ENCODE results near the gene LGALS12. TPM values are rescaled to one million over a fixed set of nuclear protein-coding genes. Genes with fewer than 3 reads are reported as not detected.
A peak's percentile ranks its signal among the peaks of the same experiment; 100 is the strongest.

LGALS12 gene
- total RNA-seq, 2 experiments from 2014 or later: not detected

DNA sequence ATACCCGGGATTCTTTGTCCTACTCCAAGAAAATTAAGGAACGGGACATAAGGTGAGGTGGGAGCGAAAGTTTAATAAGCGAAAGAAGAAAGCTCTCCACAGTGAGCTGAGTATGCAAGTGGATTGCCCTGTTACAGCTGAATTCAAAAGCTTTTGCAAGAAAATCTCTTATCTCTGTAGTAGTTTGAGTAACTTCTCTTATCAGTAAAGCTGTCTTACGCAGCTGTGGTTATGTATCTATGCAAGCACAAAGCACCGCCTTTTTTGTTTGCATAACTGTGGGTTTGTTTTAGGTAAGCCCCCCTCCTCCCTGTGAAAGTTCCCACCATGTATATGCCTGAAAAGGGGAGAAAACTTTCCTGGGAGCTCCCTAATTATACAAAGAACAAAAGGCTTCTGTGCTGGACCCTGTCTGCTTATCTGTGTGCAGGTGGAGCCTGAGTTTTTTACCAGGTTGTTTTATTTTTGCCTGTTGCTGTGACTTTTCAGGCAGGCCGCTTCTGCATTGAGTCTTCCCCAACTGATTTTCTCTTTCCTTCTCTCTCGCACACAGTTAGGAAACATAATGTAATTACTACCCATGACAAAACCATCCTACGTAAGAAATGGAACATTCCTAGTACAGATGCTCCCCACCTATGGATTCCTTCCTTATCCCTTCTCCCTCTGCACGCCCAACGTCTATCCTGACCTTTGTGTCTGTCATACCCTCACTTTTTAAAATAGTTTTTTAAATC, 14.1 kb upstream of the LGALS12 start:
- no peak for ATAC-seq (ENCODE audit: low read depth)
- POLR2A ChIA-PET: interaction anchor here (0.6 kb wide), 1 partner anchor 193 kb away, joined by 4 read pairs; no protein-coding TSS in a partner anchor
- peak overlapping the region; percentile 61 for H3K4me3 Mint-ChIP-seq
- H3K27me3 Mint-ChIP-seq: peaks cover 51% of the 10 kb centered on the region
- peaks cover 1% of the 10 kb centered on the region for H3K36me3 Mint-ChIP-seq
- H3K4me1 Mint-ChIP-seq: peaks cover 4% of the 10 kb centered on the region
- no peak overlapping the region for H3K27ac Mint-ChIP-seq
- H3K9me3 Mint-ChIP-seq: peaks cover 2% of the 10 kb centered on the region
- no peak for DNase-seq

DNA sequence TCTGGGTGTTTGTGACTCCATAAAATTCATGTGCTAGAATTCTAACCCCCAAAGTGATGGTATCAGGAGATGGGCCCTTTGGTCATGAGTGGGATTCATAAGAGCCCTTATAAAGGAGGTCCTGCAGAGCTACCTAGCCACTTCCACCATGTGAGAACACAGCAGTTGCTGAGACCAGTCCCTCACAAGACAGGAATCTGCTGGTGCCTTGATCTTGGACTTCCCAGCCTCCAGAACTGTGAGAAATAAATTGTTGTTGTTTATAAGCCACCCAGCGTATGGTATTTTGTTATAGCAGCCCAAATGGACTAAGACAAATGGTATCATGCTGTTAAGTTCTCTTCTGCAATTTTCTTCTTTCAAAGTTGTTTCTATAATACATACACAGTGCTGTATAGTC, 13.4 kb upstream of the LGALS12 start:
- H3K4me1 Mint-ChIP-seq: peaks cover 4% of the 10 kb centered on the region
- DNase-seq (no peak), ATAC-seq (ENCODE audit: low read depth) (no peak)
- H3K9me3 Mint-ChIP-seq: peaks cover 2% of the 10 kb centered on the region
- H3K27ac Mint-ChIP-seq: no peak overlapping the region
- peaks cover 1% of the 10 kb centered on the region for H3K36me3 Mint-ChIP-seq
- H3K27me3 Mint-ChIP-seq: peaks cover 53% of the 10 kb centered on the region
- H3K4me3 Mint-ChIP-seq: no peak overlapping the region
- POLR2A ChIA-PET: no interaction called here

DNA sequence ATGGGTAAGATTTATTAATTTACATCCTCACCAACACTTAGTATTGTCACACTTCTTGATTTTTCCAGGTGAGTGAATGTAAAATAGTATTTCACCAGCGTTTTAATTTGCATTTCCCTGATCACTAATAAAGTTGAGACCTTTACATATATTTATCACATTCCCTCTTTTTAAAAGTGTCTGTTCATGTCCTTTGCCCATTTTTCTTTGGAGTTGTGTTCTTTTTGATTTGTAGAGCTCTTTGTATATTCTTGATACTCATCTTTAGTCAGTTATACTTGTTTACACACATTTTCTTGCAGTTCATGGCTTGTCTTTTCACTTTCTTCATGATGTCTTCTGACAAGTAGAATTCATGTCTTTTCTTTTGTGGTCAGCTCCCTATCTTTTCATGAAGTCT, 12.8 kb upstream of the LGALS12 start:
- DNase-seq (no peak), ATAC-seq (ENCODE audit: low read depth) (no peak)
- H3K4me3 Mint-ChIP-seq: no peak overlapping the region
- peaks cover 1% of the 10 kb centered on the region for H3K36me3 Mint-ChIP-seq
- peaks cover 2% of the 10 kb centered on the region for H3K9me3 Mint-ChIP-seq
- H3K4me1 Mint-ChIP-seq: peaks cover 4% of the 10 kb centered on the region
- no peak overlapping the region for H3K27ac Mint-ChIP-seq
- H3K27me3 Mint-ChIP-seq: peaks cover 49% of the 10 kb centered on the region
- POLR2A ChIA-PET: no interaction called here

DNA sequence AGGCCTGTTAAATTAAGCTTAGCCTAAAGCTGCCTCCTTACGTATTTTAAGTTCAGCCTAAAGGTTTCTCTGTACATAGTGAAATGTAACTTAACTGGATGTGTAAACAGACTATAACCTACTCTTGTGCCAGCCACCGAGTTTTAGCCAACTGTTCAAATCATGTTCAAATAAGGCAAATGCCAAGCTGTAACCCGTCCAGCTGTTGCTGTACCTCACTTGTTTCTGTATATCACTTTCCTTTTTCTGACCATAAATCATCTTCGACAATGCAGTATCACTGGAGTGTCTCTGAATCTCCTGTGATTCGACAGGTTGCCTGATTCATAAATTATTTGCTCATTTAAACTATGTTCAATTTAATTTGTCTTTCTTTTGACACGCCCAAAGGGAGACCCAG, 10.9 kb upstream of the LGALS12 start:
- Mint-ChIP-seq H3K36me3 (peaks cover 4% of the 10 kb centered on the region), H3K27me3 (peaks cover 43% of the 10 kb centered on the region), H3K4me1 (peaks cover 4% of the 10 kb centered on the region), H3K9me3 (peaks cover 9% of the 10 kb centered on the region), H3K4me3 (no peak overlapping the region), H3K27ac (no peak overlapping the region)
- ATAC-seq (ENCODE audit: low read depth): no peak
- DNase-seq: no peak
- POLR2A ChIA-PET: no interaction called here

DNA sequence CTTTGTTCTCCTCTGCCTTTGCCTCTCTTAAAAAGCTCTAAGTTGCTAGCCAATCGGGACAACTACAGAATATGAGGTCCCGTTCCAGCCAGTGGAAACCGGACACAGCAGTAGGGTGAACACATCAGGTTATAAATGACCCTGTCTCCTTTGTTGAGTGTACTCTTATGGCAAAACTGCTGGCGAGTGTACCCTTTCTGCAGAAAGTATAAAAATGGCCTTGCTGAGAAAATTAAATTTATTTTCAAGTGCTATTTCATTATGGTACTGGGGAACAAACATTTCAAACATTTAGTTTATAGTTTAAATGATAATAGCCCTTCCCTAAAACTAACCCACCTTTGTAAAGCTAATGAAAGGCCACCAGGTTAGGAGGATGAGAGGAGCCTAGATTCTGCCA, 6.0 kb upstream of the LGALS12 start:
- POLR2A ChIA-PET: no interaction called here
- Mint-ChIP-seq H3K27me3 (peaks cover 12% of the 10 kb centered on the region), H3K4me3 (no peak overlapping the region), H3K36me3 (peaks cover 12% of the 10 kb centered on the region), H3K4me1 (peaks cover 7% of the 10 kb centered on the region), H3K27ac (no peak overlapping the region), H3K9me3 (peaks cover 17% of the 10 kb centered on the region)
- no peak for DNase-seq
- ATAC-seq (ENCODE audit: low read depth): no peak

DNA sequence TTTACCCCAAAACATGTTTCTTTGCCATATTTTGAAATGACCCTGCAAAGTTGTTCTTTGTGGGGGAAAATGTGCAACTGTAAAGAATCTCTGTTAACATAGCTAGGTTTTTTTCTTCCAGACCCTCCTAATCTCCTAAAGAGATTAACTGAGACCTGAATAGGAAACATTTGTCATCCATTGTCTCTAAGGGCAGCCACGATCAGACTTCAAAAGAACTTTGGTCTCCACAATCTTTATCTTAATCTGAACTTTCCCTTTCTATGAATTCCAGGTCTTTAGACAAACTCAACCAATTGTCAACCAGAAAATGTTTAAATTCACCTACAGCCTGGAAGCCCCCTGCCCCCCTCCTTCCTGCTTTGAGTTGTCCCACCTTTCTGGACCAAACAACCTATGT, 4.6 kb upstream of the LGALS12 start:
- H3K4me3 Mint-ChIP-seq: no peak overlapping the region
- POLR2A ChIA-PET: interaction anchor here (0.7 kb wide), 1 partner anchor 679 kb away, joined by 3 read pairs; no protein-coding TSS in a partner anchor
- peaks cover 12% of the 10 kb centered on the region for H3K36me3 Mint-ChIP-seq
- H3K4me1 Mint-ChIP-seq: peaks cover 9% of the 10 kb centered on the region
- peaks cover 9% of the 10 kb centered on the region for H3K27me3 Mint-ChIP-seq
- DNase-seq (no peak), ATAC-seq (ENCODE audit: low read depth) (no peak)
- peaks cover 17% of the 10 kb centered on the region for H3K9me3 Mint-ChIP-seq
- H3K27ac Mint-ChIP-seq: no peak overlapping the region

DNA sequence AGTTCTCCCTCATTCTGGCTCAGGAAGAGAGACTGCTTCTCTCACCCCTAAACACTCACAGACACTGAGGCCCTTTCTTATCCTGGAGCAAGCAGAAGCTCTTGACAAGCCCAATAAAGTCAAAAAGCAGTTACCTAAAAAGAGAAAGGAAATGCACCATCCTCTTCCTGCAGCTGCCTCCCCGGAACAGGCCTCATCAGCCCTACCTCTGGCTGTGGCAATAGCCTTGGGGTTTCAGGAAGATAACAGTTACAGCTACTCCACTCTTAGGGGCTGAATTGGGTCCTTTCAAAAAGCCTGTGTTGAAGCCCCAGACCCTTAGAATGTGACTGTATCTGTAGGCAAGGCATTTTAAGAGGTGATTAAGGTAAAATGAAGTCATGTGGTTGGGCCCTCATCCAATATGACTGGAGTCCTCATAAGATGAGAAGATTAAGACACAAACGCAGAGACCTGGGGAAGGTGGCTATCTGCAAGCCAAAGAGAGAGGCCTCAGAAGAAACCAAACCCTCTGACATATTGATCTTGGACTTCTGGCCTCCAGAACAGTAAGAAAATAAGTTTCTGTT, 3.5 kb upstream of the LGALS12 start:
- Mint-ChIP-seq H3K4me1 (peaks cover 9% of the 10 kb centered on the region), H3K4me3 (no peak overlapping the region), H3K9me3 (peaks cover 17% of the 10 kb centered on the region), H3K27ac (no peak overlapping the region), H3K27me3 (peaks cover 7% of the 10 kb centered on the region), H3K36me3 (peaks cover 12% of the 10 kb centered on the region)
- POLR2A ChIA-PET: interaction anchor here (0.6 kb wide), 1 partner anchor 72 kb away, joined by 3 read pairs; no protein-coding TSS in a partner anchor
- no peak for DNase-seq
- no peak for ATAC-seq (ENCODE audit: low read depth)

DNA sequence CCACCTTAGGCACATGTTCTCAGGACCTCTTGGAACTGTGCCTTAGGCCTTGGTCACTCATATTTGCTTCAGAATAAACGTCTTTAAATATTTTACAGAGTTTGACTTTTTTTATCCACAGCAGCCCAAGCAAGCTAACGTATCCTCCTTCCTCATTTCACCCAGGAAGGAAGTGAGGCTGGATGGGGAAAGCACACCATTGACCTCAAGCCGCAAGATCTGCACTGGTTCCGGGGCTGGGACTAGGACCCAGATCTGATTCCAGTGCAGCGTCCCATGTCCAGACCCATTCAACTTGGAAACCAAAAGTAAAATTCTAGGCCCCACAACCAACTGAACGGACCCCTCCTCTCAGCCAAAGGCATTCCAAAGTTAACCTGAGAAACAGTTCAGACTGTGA, 2.4 kb upstream of the LGALS12 start:
- POLR2A ChIA-PET: no interaction called here
- Mint-ChIP-seq H3K36me3 (peaks cover 12% of the 10 kb centered on the region), H3K9me3 (peaks cover 17% of the 10 kb centered on the region), H3K4me1 (peaks cover 9% of the 10 kb centered on the region), H3K27ac (no peak overlapping the region), H3K27me3 (peaks cover 3% of the 10 kb centered on the region), H3K4me3 (no peak overlapping the region)
- DNase-seq (no peak), ATAC-seq (ENCODE audit: low read depth) (no peak)

DNA sequence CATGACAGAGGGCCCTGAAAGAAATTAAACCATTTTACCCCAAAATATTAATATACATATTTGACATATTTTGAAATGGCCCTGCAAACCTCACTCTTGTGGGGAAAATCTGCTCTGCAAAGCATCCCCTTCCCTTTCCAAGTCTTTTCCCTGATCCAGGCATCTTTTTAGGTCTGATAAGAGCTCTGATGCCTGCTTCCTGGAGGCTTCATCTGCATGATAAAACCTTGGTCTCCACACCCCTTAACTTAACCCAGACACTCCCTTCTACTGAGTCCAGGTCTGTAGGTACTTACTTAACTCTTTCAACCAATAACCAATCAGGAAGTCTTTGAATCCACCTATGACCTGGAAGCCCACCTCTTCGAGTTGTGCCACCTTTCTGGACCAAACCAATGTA, 1.8 kb upstream of the LGALS12 start:
- Mint-ChIP-seq H3K27me3 (peaks cover 2% of the 10 kb centered on the region), H3K4me3 (no peak overlapping the region), H3K36me3 (peaks cover 12% of the 10 kb centered on the region), H3K4me1 (peaks cover 9% of the 10 kb centered on the region), H3K27ac (no peak overlapping the region), H3K9me3 (peaks cover 17% of the 10 kb centered on the region)
- DNase-seq (no peak), ATAC-seq (ENCODE audit: low read depth) (no peak)
- POLR2A ChIA-PET: no interaction called here

DNA sequence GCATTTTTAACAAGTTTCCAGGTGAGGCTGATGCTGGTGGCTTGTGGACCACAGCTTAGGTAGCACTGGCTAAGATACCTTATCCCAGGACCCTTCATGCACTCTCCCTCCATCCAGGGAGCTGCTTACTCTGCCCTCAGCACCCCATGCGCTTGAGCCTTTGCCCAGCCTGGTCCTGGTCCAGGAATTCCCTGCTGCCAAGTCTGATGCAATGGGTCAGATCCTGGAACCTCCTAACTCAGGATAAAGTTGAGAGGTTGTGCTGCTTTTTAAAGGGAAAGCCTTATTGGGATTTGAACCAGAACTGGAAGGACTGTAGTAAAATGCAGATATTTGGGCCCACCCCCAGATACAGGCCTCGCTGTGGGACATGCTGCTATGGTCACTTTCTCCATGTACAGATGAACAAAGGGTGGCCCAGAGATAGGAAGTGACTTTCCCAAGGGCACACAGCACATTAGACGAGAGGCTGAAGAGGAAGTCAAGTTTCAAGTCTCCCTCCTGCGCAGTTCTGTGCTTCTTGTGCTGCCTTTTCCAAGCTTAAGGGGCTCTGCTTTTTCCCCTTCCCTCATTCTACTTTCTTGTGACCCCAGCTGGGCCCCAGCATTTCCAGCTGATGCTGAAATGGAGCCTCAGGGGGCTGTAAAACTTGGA, 824 bp upstream of the LGALS12 start:
- Mint-ChIP-seq H3K27me3 (no peaks in the 10 kb centered on the region), H3K36me3 (peaks cover 10% of the 10 kb centered on the region), H3K4me1 (peaks cover 9% of the 10 kb centered on the region), H3K27ac (no peak overlapping the region), H3K9me3 (peaks cover 9% of the 10 kb centered on the region), H3K4me3 (no peak overlapping the region)
- POLR2A ChIA-PET: no interaction called here
- DNase-seq (no peak), ATAC-seq (ENCODE audit: low read depth) (no peak)

DNA sequence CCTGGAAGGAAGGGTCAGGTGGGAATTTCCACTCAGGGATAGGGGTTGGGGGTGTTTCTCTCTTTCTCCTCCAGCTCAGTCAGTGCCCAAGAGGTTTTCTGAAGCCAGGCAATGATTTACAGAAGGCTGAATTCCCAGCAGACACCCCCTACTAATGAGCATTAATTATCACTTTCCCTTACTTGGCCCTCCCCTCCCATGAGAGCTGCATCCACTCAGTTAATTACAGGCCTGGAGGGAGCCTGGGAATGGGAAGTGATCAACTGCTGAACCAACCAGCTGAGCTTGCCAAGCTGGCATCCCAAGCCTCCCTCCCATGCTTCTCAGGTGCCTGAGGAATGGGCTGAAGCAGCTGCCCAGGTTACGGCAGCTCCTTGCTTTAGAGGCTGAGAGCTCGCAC, 992 bp downstream of the LGALS12 start:
- no peak overlapping the region for H3K4me3 Mint-ChIP-seq
- peaks cover 9% of the 10 kb centered on the region for H3K4me1 Mint-ChIP-seq
- H3K27ac Mint-ChIP-seq: no peak overlapping the region
- no peaks in the 10 kb centered on the region for H3K27me3 Mint-ChIP-seq
- ATAC-seq (ENCODE audit: low read depth): no peak
- peaks cover 5% of the 10 kb centered on the region for H3K36me3 Mint-ChIP-seq
- peaks cover 4% of the 10 kb centered on the region for H3K9me3 Mint-ChIP-seq
- POLR2A ChIA-PET: interaction anchor here (0.7 kb wide), 1 partner anchor 1106 kb away, joined by 7 read pairs; no protein-coding TSS in a partner anchor
- DNase-seq: peak; percentile 18

DNA sequence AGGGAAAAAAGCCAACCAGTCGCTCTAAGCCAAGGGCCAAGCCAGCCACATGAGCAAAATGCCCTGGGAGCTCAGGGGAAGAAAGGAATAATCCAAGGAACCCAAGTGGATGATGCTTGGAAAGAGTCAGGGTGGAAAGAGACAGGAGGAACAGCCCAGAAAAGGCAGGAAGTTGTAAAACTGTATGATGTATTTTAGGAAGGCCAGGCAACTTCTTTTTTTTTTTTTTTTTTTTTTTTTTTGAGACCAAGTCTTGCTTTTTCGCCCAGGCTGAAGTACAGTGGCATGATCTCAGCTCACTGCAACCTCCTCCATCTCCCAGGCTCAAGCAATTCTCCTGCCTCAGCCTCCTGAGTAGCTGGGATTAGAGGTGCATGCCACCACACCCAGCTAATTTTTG, 1.6 kb downstream of the LGALS12 start:
- DNase-seq: no peak
- peaks cover 2% of the 10 kb centered on the region for H3K9me3 Mint-ChIP-seq
- H3K4me1 Mint-ChIP-seq: peaks cover 4% of the 10 kb centered on the region
- POLR2A ChIA-PET: interaction anchor here (0.6 to 0.7 kb wide), 3 partner anchors 89 to 1106 kb away, joined by 3 to 7 read pairs (median 6); no protein-coding TSS in a partner anchor
- no peak overlapping the region for H3K4me3 Mint-ChIP-seq
- H3K36me3 Mint-ChIP-seq: peaks cover 5% of the 10 kb centered on the region
- no peak overlapping the region for H3K27ac Mint-ChIP-seq
- H3K27me3 Mint-ChIP-seq: no peaks in the 10 kb centered on the region
- ATAC-seq (ENCODE audit: low read depth): no peak

DNA sequence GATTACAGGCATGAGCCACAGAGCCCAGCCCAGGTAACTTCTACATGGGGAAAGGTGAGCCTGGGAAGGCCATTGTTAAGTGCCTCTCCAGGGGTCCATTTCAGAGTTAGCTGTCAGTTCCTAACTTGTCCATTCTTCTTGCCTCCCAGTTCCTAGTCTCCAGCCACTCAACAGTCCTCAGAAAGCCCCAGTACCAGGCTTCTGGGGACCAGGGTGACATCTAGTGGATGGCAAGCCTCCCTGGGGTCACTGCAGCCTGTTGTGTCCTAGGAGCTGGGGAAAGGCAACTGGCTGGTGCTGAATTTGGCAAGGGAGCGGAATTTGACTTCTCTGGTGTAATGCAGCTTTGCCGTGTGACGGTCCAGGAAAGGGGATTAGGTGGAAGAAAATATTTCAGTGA, 2.1 kb downstream of the LGALS12 start:
- no peaks in the 10 kb centered on the region for H3K9me3 Mint-ChIP-seq
- ATAC-seq (ENCODE audit: low read depth) (no peak), DNase-seq (peak; percentile 24)
- peaks cover 2% of the 10 kb centered on the region for H3K36me3 Mint-ChIP-seq
- peaks cover 2% of the 10 kb centered on the region for H3K4me1 Mint-ChIP-seq
- POLR2A ChIA-PET: interaction anchor here (0.6 to 0.7 kb wide), 2 partner anchors 88 to 167 kb away, joined by 3 to 6 read pairs; no protein-coding TSS in a partner anchor
- H3K27me3 Mint-ChIP-seq: no peaks in the 10 kb centered on the region
- H3K27ac Mint-ChIP-seq: no peak overlapping the region
- no peak overlapping the region for H3K4me3 Mint-ChIP-seq

DNA sequence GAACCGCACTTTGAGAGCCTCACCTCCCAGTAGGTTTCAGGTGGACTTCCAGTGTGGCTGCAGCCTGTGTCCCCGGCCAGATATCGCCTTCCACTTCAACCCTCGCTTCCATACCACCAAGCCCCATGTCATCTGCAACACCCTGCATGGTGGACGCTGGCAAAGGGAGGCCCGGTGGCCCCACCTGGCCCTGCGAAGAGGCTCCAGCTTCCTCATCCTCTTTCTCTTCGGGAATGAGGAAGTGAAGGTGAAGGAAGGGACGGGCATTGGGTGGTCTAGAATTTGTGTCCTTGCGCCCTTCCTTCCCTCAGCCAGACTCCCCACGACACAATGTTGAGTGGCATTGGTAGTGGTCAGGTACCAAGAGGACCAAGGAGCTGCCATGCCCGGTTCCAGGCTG, 2.9 kb downstream of the LGALS12 start:
- POLR2A ChIA-PET: no interaction called here
- Mint-ChIP-seq H3K4me3 (no peak overlapping the region), H3K27ac (no peak overlapping the region), H3K9me3 (no peaks in the 10 kb centered on the region), H3K36me3 (no peaks in the 10 kb centered on the region), H3K27me3 (no peaks in the 10 kb centered on the region), H3K4me1 (peaks cover 2% of the 10 kb centered on the region)
- DNase-seq (no peak), ATAC-seq (ENCODE audit: low read depth) (no peak)
